DLD1 (cell line): Measurements from ENCODE around the gene WDR70.
"Not testable (repeated sequence)": the region's sequence is repeated elsewhere in the genome, so short reads cannot be mapped to it uniquely, and the experiment has no call there.

ENCODE experiments used
- in situ Hi-C: cut with HindIII; loops from 2 replicates; pipeline ENCODE4 v1.10.0; 2017; ENCODE audit warnings: low sequenced_read_pairs

Gene WDR70

GRCh38 chr5:37568018-37568753, 189.1 kb downstream of the WDR70 start:
- in situ Hi-C loops: no loop called here

- in situ Hi-C loops: no loop called here
Observed at GRCh38 chr5:37568893-37569292, 189.8 kb downstream of the WDR70 start.

- in situ Hi-C loops: no loop called here
Observed at GRCh38 chr5:37569466-37569865, 190.3 kb downstream of the WDR70 start.

- in situ Hi-C loops: no loop called here
Observed at GRCh38 chr5:37570597-37570996, 191.5 kb downstream of the WDR70 start.

- in situ Hi-C loops: no loop called here
Observed at GRCh38 chr5:37571985-37572384, 192.9 kb downstream of the WDR70 start.

- in situ Hi-C loops: no loop called here
Observed at GRCh38 chr5:37575541-37576489, 196.7 kb downstream of the WDR70 start.

- in situ Hi-C loops: no loop called here
Observed at GRCh38 chr5:37576552-37576951, 197.4 kb downstream of the WDR70 start.

- in situ Hi-C loops: no loop called here
Observed at GRCh38 chr5:37578176-37578575, 199.1 kb downstream of the WDR70 start.

GRCh38 chr5:37580106-37580505, 201.0 kb downstream of the WDR70 start:
- in situ Hi-C loops: no loop called here

- in situ Hi-C loops: no loop called here
Observed at GRCh38 chr5:37582202-37582601, 203.1 kb downstream of the WDR70 start.

GRCh38 chr5:37593292-37593691, 214.2 kb downstream of the WDR70 start:
- in situ Hi-C loops: not testable (repeated sequence)

GRCh38 chr5:37594864-37595263, 215.7 kb downstream of the WDR70 start:
- in situ Hi-C loops: not testable (repeated sequence)

- in situ Hi-C loops: no loop called here
Observed at GRCh38 chr5:37598733-37599132, 219.6 kb downstream of the WDR70 start.

GRCh38 chr5:37601163-37601562, 222.0 kb downstream of the WDR70 start:
- in situ Hi-C loops: no loop called here

- in situ Hi-C loops: no loop called here
Observed at GRCh38 chr5:37603072-37603471, 224.0 kb downstream of the WDR70 start.

- in situ Hi-C loops: no loop called here
Observed at GRCh38 chr5:37604290-37604689, 225.2 kb downstream of the WDR70 start.

- in situ Hi-C loops: no loop called here
Observed at GRCh38 chr5:37606148-37606547, 227.0 kb downstream of the WDR70 start.

- in situ Hi-C loops: no loop called here
Observed at GRCh38 chr5:37606632-37607248, 227.6 kb downstream of the WDR70 start.

GRCh38 chr5:37615184-37615583, 236.1 kb downstream of the WDR70 start:
- in situ Hi-C loops: no loop called here

- in situ Hi-C loops: no loop called here
Observed at GRCh38 chr5:37619353-37619752, 240.2 kb downstream of the WDR70 start.

- in situ Hi-C loops: not testable (repeated sequence)
Observed at GRCh38 chr5:37622354-37622753, 243.2 kb downstream of the WDR70 start.
